ENCODE results near the gene SLC12A5.

The SLC12A5 gene

GRCh38 chr20:46102940-46103339, 73.9 kb downstream of the SLC12A5 start:
- H3K27me3 Mint-ChIP-seq: peaks cover 33% of the 10 kb centered on the region
- peaks cover 6% of the 10 kb centered on the region for H3K36me3 Mint-ChIP-seq
- H3K4me1 Mint-ChIP-seq (ENCODE audit: low read depth): no peaks in the 10 kb centered on the region

GRCh38 chr20:46104262-46104661, 75.2 kb downstream of the SLC12A5 start:
- Mint-ChIP-seq H3K9me3 (ENCODE audit: low read depth) (no peaks in the 10 kb centered on the region), H3K36me3 (peaks cover 3% of the 10 kb centered on the region), H3K27me3 (peaks cover 37% of the 10 kb centered on the region), H3K4me1 (ENCODE audit: low read depth) (no peaks in the 10 kb centered on the region), H3K27ac (no peak overlapping the region), H3K4me3 (no peak overlapping the region)

More at GRCh38 chr20:46102940-46103339, 73.9 kb downstream of the SLC12A5 start:
- no peak overlapping the region for H3K27ac Mint-ChIP-seq
- H3K4me3 Mint-ChIP-seq: no peak overlapping the region
- H3K9me3 Mint-ChIP-seq (ENCODE audit: low read depth): no peaks in the 10 kb centered on the region

- Mint-ChIP-seq H3K27me3 (peaks cover 34% of the 10 kb centered on the region), H3K4me1 (ENCODE audit: low read depth) (peaks cover 4% of the 10 kb centered on the region), H3K36me3 (peaks cover 3% of the 10 kb centered on the region), H3K4me3 (no peak overlapping the region), H3K27ac (no peak overlapping the region), H3K9me3 (ENCODE audit: low read depth) (no peaks in the 10 kb centered on the region)
Measured at GRCh38 chr20:46107061-46107460, 78.0 kb downstream of the SLC12A5 start.

- Mint-ChIP-seq H3K36me3 (no peaks in the 10 kb centered on the region), H3K4me1 (ENCODE audit: low read depth) (peaks cover 4% of the 10 kb centered on the region), H3K9me3 (ENCODE audit: low read depth) (no peaks in the 10 kb centered on the region), H3K27me3 (peaks cover 30% of the 10 kb centered on the region), H3K4me3 (no peak overlapping the region), H3K27ac (no peak overlapping the region)
Measured at GRCh38 chr20:46108435-46108841, 79.4 kb downstream of the SLC12A5 start.

- Mint-ChIP-seq H3K36me3 (no peaks in the 10 kb centered on the region), H3K4me3 (no peak overlapping the region), H3K9me3 (ENCODE audit: low read depth) (no peaks in the 10 kb centered on the region), H3K27ac (no peak overlapping the region), H3K4me1 (ENCODE audit: low read depth) (peaks cover 4% of the 10 kb centered on the region), H3K27me3 (peaks cover 29% of the 10 kb centered on the region)
Measured at GRCh38 chr20:46108976-46109375, 80.0 kb downstream of the SLC12A5 start.

All from activated naive CD8-positive, alpha-beta T cell (primary cell).